Middle frontal gyrus (tissue), 1 donor: ENCODE data around the gene LEF1.

Experiments
- DNase-seq: peaks from one replicate; pipeline ENCODE4 v3.0.0-alpha.2; 2015; ENCODE audit warnings: low spot score; ENCODE audit errors: extremely low spot score

The LEF1 gene

DNA sequence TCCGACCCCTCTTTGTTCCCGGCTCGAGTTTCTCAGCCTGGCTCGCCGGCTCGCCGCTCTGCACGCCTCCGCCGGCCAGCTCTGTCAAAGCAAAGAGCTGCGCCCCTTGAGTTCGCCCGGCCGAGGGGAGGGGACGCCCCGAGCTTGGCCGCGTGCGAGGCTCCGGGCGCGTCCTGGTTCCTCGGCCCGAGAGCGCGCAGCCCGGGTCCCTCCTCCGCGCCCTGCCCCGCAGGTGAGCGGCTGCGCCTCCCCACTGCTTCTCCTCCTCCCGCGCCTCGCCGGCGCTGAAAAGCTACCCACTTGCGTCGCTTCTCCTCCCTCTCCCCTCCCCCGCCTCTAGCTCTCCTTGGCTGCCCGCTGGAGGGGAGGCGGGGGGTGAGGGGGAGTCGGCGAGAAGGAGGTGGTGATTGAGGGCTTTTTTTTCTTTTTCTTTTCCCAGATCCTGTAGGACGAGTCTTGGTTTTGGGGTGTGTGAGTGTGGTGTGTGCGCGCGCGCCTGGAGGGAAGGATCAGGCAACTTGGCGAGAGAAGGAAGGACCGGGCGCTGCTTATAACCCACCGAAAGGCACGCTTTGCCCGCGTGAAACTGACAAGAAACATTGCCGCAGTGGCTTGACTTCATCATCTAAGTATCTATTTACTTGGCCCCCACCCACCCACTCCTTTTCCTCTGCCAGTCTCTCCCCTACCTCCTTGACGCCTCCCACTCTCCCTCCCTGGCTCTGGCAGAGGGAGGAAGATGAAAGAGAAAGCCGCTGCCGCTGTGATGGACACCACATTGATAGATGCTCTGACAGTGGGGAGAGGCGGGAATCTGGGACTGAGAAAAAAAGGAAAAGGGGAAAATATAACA lies at the start of gene LEF1:
Gene LEF1 (minus strand): TSS at position 262 of the 853 bp plus-strand sequence. CDS start 1,165 bp downstream, outside the sequence.
- no peak for DNase-seq

DNA sequence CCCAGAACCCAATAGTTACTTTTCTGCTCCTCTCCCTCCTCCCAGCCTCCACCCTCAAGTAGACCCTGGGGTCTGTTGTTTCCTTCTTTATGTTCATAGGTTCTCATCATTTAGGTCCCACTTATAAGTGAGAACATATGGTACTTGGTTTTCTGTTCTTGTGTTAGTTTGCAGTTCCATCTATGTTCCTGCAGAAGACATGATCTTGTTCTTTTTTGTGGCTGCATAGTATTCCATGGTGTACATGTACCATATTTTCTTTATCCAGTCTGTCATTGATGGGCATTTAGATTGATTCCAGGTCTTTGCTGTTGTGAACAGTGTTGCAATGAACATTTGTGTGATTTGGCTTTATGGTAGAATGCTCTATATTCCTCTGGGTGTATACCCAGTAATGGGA lies 47.8 kb upstream of the LEF1 start:
- no peak for DNase-seq

DNA sequence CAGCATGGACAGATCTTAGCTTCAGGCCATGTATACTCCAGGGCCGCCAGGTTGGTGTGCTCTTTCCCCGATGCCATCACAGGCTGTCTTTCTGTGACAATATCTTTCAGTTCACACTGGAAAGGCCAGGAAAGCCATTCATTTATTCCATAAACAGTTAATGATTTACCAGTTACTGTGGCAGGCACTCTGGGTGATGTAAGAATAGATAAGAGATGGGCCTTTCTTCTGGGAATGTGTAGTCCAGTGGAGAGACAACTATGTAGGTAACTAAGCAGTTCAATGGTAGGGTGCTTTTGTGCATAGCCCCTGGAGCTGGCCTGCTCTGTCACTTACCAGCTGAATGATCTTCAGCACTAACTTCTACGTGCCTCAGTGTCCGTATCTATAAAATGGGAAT lies 46.3 kb upstream of the LEF1 start:
- DNase-seq: no peak

DNA sequence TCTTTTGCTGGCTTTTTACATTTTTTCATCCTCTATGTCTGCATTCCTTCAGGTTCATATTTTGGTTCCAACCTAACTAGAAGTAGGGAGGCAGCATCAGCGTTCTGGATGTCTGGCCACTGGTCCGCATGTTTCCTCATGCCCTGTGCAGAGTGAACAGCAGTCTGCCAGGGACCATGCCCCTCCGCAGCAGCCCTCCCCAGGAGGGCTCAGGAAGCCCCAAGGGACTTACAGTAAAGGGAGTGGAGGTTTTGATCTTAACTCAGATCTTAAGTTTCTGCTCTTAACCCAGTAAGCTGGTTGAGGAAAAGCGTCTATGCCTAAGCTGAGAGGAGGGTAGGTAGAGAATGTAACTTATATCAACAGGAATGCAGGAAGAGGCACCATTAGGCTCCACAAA lies 45.0 kb upstream of the LEF1 start:
- no peak for DNase-seq

DNA sequence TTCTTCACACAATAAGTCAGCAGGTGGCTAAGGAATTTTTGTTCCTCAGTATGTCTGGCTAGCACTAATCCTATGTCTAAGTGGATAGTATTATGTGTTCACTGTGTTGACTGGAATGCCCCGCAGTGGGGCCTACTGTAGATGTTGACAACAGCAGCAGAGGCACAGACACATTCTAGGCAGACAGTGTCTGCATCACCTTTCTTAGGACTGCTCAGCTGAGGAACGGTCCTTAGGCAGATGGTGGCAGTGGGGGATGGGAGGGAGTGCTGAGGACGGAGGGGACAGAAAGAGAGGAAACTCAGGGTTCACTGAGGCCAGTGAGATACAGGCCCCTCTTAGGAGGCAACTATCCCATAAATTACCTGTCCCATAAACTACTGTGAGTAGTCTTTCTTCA lies 44.6 kb upstream of the LEF1 start:
- no peak for DNase-seq

DNA sequence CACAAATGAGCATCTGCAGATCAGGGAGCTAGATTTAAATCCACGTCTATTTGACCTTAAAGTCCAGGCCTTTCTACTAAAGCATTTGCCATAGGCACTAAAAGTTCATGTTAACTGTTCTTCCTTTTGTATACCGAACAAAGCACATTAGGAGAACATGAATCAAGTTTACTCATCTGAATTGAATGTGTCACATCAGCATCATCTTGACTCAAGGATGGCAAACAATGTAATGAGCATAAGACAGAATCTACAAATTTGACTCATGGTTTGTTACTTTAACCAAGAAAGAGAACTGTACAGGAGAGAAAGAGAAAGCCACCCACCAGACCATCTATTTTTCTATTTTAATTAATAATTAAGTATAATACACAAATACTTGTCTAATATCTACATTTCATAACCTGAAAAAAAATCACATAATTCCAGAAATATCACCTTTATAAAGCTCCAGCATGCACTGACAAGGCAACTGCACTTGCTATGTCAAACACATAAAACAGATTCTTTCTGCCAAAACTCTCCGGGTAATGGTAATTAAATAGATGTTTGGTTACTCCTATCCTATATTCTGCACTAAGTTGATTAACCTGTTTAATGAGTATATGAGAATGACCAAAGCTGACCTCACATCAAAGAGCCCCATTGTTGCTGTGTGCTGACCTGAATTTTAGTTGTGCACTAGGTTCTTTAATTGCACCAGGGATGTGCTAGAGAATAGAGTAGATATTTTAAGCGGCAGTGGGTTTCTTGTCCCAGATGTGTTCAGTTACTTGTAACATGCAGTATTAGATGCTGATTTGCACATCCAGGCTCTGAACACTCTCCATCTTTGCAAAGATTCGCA lies 42.5 kb upstream of the LEF1 start:
- no peak for DNase-seq

DNA sequence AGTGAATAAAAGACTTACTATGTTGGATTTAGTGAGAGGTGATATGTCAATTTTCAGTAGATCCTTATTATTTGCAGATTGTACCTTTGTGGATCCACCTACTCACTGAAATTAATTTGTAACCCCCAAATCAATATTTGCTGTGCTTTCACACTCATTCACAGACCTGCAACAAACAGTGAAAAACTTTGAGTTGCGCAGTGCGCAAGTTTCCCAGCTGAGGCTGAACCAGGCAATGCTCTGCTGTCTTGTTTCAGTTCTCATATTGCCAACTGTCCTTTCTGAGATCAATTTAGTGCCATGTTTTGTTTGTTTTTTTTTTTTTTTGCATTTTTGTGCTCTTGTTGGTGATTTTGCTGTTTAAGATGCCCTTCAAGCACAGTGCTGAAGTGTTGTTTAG lies 40.8 kb upstream of the LEF1 start:
- DNase-seq: no peak

DNA sequence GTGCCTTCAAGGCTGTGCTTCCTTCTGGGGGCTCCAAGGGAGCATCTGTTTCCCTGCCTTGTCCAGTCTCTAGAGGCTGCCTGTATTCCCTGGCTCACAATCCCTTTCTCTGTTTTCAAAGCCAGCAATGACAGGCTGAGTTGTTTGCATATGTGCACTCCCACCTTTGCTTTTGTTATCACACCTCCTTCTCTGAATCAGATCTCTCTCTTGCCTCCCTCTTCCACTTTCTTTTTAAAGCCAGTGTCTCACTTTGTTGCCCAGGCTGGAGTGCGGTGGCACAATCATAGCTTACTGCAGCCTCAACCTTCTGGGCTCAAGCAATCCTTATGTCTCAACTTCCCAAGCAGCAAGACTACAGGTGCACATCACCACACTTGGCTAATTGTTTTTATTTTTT lies 37.1 kb upstream of the LEF1 start:
- no peak for DNase-seq

DNA sequence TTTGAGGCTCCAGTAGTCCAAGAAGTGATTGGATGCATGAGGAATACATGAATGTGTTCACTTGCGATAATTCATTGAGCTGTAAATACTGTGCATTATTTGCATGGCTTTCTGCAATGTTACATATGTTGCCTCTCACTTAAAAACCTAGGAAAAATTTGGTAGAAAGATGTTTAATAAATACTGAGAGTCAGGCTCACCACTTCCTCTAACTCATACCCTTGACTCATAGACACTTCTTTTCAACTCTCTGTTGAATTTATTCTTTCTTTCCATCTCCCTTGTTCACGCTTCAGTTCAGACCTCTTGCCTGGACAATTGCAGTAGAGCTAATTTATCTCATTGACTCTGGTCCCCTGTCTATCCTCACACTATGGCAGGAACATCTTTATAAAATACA lies 35.8 kb upstream of the LEF1 start:
- DNase-seq: no peak

DNA sequence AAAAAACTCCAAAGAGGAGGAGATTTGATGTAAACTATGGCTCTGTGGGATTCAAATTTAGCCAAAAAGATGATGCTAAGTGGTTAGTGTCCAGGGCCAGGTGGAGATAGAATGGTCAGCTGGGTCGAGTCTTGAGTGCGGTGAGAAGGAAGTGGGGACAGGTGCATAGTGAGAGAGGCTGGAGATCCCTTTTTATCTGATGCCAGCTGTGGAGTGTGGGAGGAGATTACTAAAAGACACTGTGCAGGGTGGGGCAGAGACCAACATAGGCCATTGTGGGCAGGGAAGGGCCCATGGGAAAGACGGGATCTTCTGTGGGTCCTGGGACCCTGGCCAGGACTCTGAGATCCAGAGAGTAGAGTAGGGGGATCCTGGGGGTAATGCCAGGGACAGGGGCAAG lies 34.6 kb upstream of the LEF1 start:
- DNase-seq: no peak

DNA sequence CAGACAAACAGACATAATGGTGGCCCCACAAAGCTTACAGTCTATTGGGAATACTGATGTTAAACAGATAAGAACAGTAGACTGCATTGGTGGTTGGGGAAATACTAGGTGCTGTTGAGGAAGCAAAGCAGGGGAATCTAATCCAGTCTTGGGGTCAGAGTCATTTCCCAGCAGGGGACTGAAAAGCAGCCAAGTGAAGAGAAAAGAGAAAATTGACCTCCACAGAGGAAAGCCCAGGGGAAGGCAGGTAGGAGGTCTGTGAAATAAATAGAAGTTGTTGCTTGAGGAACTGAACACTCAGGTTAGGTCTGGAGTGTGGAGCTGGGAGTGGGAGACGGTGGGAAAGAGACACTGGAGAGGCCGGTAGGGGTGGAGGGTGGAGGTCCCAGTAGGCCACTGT lies 33.0 kb upstream of the LEF1 start:
- DNase-seq: no peak

DNA sequence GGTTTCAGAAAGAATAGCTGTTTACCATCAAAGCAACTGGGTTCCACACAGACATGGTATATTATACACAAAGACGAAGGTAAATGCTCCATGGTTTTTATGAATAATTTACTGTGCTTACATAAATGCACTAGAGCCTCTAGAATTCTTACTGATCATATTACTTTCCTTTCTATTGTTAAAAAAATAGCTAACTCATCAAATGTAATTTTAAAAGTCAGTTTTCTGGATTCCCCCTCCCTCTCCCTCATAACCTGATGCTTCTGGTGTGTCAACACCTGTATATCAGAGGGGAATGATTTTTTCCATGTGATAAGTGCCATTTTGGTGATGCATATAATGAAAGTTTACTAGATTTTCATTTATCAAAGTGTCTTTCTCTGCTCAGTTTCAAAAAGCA lies 31.1 kb upstream of the LEF1 start:
- DNase-seq: no peak

DNA sequence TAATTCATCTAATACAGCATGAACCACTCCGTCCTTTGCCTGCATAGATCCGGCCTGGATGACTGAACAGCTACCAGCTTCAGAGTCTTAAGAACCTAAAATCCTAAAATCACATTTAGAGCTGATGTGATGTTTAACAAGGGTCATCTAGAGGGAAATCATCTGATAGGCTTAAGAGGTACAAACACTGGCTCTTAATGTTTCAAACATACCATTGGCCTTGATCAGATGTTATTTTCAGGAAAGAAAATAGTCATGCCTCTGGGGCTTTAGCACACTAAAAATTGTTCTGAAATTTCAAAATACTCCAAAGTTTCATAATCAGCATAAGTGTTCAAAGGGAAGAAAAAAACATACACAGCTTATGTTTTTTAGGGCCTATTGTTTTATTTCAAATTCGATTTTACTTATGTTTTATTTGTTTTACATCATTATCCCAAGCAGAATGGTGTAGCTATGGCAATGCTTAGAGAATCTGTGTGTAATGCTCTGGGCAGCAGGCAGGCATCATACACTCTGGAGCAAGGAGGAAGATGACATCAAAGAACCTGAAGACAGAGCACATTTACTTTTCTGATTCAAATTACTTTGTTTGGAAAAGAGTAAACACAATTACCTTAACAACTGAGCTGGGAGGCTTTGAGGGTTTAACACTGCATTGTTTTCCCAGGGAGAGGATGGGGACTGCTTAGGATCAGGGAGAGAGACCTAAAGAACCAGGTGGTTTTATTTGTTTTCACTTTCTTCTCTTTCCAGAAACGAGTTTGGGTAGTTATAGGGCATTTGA lies 25.3 kb upstream of the LEF1 start:
- DNase-seq: no peak

DNA sequence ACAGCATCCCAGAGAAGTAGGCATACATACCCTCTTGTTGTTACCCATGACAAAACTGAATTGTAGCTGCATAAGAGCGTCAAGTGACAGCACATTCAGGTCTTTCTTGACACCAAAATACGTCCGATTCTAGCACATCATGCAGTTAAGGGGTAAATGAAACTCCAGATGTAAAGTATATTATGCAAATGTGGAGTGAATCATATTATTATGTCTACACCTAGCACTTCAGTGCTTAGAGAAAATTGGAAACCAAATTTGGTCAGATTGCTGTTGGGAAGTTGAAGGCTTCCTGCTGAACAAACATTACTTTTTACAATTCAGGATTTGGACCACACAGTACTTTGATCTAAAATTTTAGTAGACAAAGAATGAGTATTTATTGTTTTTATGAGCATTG lies 24.2 kb upstream of the LEF1 start:
- DNase-seq: no peak

DNA sequence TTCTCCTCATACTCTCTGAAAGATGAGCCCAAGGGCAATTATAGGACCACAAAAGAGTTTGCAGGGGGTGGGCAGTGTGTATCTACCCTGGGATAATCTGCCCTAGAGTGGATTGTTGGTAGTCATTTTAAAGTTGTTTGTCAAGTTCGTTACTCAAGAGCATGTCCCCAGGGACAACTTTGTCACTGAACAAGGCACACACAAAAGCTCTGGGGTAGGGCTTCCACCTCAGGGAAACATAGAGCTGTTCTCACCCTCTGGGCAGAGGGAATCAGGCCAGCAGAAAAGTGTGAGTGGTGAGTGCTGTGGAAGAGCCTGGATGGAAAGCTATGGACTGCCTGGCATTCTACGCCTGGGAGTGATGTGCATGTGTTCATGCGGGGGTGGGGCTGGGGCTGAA lies 23.3 kb upstream of the LEF1 start:
- no peak for DNase-seq

DNA sequence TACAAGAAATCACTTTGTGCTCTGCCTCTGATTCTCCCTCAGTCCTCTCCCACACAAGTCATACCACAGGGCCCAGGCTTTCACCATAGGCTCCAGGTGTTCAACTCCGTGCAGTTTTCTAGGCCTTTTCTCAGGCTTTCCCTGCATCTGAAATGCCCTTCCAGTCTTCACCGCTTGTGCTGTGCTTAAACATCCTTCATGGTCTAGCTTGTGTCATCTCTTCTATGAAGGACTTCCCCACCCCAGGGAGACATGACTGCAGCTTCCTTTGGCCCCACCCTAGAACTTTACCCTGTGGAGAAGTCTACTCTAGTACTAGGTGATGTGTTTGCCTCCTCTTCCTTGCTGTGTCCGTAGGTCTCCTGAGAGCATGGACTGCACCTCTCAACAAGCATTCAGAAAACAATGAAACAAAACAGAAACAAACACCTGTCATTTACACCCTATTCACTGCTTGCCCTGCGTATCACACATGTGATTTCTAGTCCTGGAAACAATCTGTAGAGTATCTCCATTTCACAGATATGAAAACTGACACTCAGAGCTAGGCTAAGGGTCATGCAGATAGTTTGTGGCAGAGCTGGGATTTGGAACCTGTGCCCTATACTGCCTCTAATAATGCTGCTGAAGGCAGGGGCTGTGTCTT lies 22.7 kb upstream of the LEF1 start:
- DNase-seq: no peak

DNA sequence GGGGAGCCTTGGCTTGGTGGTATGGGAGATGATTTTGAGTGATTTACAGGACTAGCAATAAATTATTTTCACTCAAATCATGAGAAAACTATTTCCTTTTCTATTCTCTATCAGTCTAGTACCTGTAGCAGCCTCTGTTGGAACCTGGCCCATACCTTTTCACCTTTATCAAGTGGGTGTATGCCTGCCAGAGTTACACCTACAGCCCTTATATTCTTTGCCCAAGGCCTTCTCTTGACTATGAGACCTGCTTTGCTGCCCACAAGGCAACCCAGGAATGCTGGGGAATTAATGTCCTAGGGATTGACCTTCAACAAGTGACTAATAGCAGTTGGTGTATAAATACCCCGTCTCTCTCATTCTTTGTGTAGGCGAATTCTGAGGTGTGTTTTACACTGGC lies 20.0 kb upstream of the LEF1 start:
- DNase-seq: no peak

DNA sequence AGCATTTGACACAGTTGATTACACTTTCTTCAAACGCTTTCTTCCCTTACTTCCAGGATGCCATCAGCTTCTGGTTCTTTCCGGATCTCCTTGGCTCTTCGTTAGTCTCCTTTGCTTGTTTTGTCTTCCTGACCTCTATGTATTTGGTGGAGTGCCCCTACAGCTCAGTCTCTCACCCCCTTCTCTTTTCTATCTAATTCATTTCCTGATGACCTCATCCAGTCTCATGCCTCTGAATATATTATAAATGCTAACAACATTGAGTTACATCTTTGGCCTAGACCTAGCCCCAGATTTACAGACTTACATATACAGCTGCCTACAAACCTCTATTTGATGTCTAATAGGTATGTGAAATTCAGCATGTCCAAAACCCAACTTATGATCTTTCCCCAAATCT lies 16.5 kb upstream of the LEF1 start:
- no peak for DNase-seq

DNA sequence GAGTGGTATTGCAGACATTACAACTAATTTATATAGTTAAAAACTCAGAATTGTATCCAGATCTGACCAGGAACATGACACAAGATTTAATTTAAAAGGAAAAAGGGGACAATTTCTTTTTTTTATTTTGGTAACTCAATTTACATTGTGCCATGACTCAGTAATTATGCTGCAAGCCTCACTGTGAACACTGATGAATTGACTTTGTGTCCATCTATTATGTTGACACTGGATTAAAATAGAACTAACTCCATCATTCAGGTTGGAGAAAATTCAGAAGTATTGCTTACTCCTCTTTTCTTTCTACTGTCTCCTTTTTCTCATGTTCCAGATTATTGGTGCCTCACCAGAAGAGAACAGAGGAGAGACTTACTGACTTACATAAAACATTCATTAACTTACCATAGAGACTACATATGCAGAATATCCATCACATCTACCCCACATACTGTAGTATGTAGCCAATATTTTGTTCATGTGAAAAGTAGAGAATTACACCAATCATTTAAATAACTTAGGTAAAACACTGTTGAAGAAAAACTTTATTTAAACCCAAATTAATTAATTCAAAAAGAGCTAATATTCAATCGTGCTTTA lies 15.8 kb upstream of the LEF1 start:
- no peak for DNase-seq

DNA sequence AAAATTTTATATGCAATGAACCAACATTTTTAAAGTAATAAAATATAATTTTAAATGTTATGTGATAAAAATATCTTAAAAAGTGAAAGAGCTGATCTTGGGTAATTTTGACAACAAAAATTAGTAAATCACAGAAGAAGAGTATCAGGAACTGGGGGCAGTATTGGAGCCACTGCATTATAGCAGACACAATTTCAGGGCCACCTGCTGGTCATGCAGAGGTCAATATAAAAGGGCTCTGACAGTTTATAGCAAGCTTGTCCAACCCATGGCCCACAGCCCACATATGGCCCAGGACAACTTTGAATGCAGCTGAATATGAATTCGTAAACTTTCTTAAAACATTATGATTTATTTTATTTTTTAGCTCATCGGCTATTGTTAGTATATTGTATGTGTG lies 13.0 kb upstream of the LEF1 start:
- no peak for DNase-seq

DNA sequence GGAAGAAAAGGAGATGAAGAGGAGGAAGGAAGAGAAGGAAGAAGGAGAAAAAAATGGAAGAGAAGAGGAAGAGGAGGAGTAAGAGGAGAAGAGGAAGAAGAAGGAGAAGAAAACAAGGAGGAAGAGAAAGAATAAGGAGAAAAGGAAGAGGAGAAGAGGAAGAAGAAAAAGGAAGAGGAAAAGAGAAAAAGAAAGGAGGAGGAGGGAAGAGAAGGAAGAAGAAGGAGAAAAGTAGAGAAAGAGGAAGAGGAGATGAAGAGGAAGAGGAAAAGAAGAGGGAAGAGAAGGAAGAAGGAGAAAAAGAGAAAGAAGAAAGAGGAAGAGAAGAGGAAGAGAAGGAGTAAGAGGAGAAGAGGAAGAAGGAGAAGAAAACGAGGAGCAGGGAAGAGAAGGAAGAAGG lies 11.8 kb upstream of the LEF1 start:
- no peak for DNase-seq
